B cell (primary cell): ENCODE results near the gene UBAC2. TPM values are rescaled to one million over a fixed set of nuclear protein-coding genes. Genes with fewer than 3 reads are reported as not detected.

ENCODE experiments used
- ATAC-seq: fragments of 200-7000 bp; cut with Tn5 transposase; one replicate; pipeline ENCODE4 v1.10.0; 2021; ENCODE audit warnings: low read depth, mild to moderate bottlenecking, moderate number of reproducible peaks, moderate library complexity
- CTCF ChIA-PET: fragments of 350-600 bp; sonication (Branson Sonifier 250); formaldehyde crosslinking; loops from one replicate; lab custom pipeline; 2021; ENCODE audit warnings: antibody characterized with exemption, inconsistent platforms; lab: Charles Lee
- POLR2A ChIA-PET: fragments of 350-600 bp; sonication (Branson Sonifier 250); formaldehyde crosslinking; loops from one replicate; lab custom pipeline; 2021; ENCODE audit warnings: antibody characterized with exemption; lab: Charles Lee
- DNase-seq: peaks from one replicate; pipeline ENCODE4 v3.0.0; 2013
- H2AFZ ChIP-seq: 2 replicates; pipeline ENCODE4 v1.6.1; 2012; ENCODE audit warnings: mild to moderate bottlenecking, low read depth, low read length; ENCODE audit not compliant: insufficient read depth, poor library complexity, severe bottlenecking
- H3K27ac ChIP-seq, 2 donors: 1 replicate in 1 of 2; 2 replicates in 1 of 2; pipeline ENCODE4 v1.5.1; 2012 to 2013; ENCODE audit warnings: low read length in 2 of 2, mild to moderate bottlenecking in 2 of 2, moderate library complexity in 1 of 2
- H3K27me3 ChIP-seq, 4 experiments: fragments of 200-600 bp in 1 of 4; sonication (generic) in 1 of 4; replicated peaks in 1 of 4; 1 replicate in 2 of 4; 2 replicates in 2 of 4; pipeline versions ENCODE4 v1.6.1 to v1.7.0; 2013 to 2016; ENCODE audit warnings: low read length in 3 of 4, mild to moderate bottlenecking in 2 of 4, mixed read lengths in 1 of 4, moderate library complexity in 1 of 4; ENCODE audit not compliant: insufficient read depth in 4 of 4, control insufficient read depth in 3 of 4; ENCODE audit errors: control extremely low read depth in 1 of 4
- H3K36me3 ChIP-seq, 2 experiments: replicated peaks in 1 of 2; 1 replicate in 1 of 2; 2 replicates in 1 of 2; pipeline versions ENCODE4 v1.6.1 to v1.7.1; 2013; ENCODE audit warnings: low read length in 1 of 2; ENCODE audit not compliant: insufficient read depth in 2 of 2, control insufficient read depth in 1 of 2; ENCODE audit errors: control extremely low read depth in 1 of 2, extremely low read depth in 1 of 2
- H3K4me1 ChIP-seq, 2 donors: fragments of 200-600 bp in 1 of 2; sonication (generic) in 1 of 2; 1 replicate in 1 of 2; 2 replicates in 1 of 2; pipeline versions ENCODE4 v1.5.1 to v1.6.1; 2013 to 2017; ENCODE audit warnings: low read length in 2 of 2; ENCODE audit not compliant: control insufficient read depth in 2 of 2, insufficient read depth in 2 of 2
- H3K4me2 ChIP-seq: replicated peaks from 2 replicates; pipeline ENCODE3; 2012; ENCODE audit warnings: mild to moderate bottlenecking, low read depth, low read length; ENCODE audit not compliant: poor library complexity, severe bottlenecking
- H3K4me3 ChIP-seq, 5 experiments: fragments of 200-600 bp in 1 of 5; sonication (generic) in 1 of 5; 1 replicate in 3 of 5; 2 replicates in 2 of 5; pipeline versions ENCODE4 v1.5.1 to v1.7.0; 2011 to 2016; ENCODE audit warnings: low read length in 4 of 5, mild to moderate bottlenecking in 4 of 5, low read depth in 2 of 5, control low read depth in 1 of 5, moderate library complexity in 1 of 5; ENCODE audit not compliant: insufficient read depth in 1 of 5; ENCODE audit errors: control extremely low read depth in 1 of 5, extremely low read depth in 1 of 5
- H3K79me2 ChIP-seq: fragments of 200-600 bp; sonication (generic); one replicate; pipeline ENCODE4 v1.6.0; 2016; ENCODE audit warnings: low read length; ENCODE audit not compliant: control insufficient read depth, insufficient read depth
- H3K9ac ChIP-seq: fragments of 200-600 bp; sonication (generic); 2 replicates; pipeline ENCODE4 v1.6.1; 2017; ENCODE audit warnings: mild to moderate bottlenecking, low read length, moderate library complexity
- H3K9me3 ChIP-seq, 3 donors: one replicate each; pipeline versions ENCODE4 v1.6.1 to v1.7.1; 2013; ENCODE audit warnings: low read length in 2 of 3; ENCODE audit not compliant: control insufficient read depth in 2 of 3, insufficient read depth in 1 of 3; ENCODE audit errors: control extremely low read depth in 1 of 3
- H4K20me1 ChIP-seq: 2 replicates; pipeline ENCODE4 v1.6.0; 2012; ENCODE audit warnings: mild to moderate bottlenecking, low read length; ENCODE audit not compliant: insufficient read depth, control insufficient read depth, poor library complexity, severe bottlenecking
- H3K27ac Mint-ChIP-seq: one replicate; pipeline ENCODE4 v1.8.0; 2021; ENCODE audit warnings: mixed read lengths
- H3K27me3 Mint-ChIP-seq: one replicate; pipeline ENCODE4 v1.8.0; 2021; ENCODE audit warnings: mixed read lengths
- H3K4me1 Mint-ChIP-seq: one replicate; pipeline ENCODE4 v1.8.0; 2021; ENCODE audit warnings: mixed read lengths
- H3K4me3 Mint-ChIP-seq: one replicate; pipeline ENCODE4 v1.8.0; 2021; ENCODE audit warnings: mixed read lengths
- H3K9me3 Mint-ChIP-seq: one replicate; pipeline ENCODE4 v1.8.0; 2022; ENCODE audit warnings: mixed read lengths; ENCODE audit not compliant: insufficient read depth
- EZH2 ChIP-seq: IDR thresholded peaks from 2 replicates; pipeline ENCODE4 v1.6.1; 2012; ENCODE audit warnings: borderline replicate concordance, low read depth, mild to moderate bottlenecking, moderate library complexity, low read length; ENCODE audit not compliant: insufficient read depth, poor library complexity, severe bottlenecking
- WGBS: methylation state at CpG from one replicate; pipeline ENCODE4 v1.1.5; 2013; ENCODE audit warnings: missing lambda C conversion rate; ENCODE audit not compliant: insufficient coverage; 5-methylcytosine and 5-hydroxymethylcytosine counted together
- intact Hi-C: fragments of 100-400 bp; cut with micrococcal nuclease; formaldehyde crosslinking; loops from one replicate; pipeline ENCODE4 v1.10.0; 2022
- polyA plus RNA-seq: library from polyadenylated mRNA; depleted of rRNA; stranded (reverse); fragments of >200 nt; gene quantifications from 2 replicates; pipeline ENCODE4 v1.2.3, GENCODE V29; 2012
- total RNA-seq, 2 donors: library from RNA; stranded (reverse); fragments of 120-200 nt in 1 of 2; gene quantifications; 1 replicate in 1 of 2; 2 replicates in 1 of 2; pipeline versions ENCODE4 v1.2.3 to v1.2.4, GENCODE V29; 2013 to 2022
- TF ChIP-seq, protein P1 (sequence below): fragments of 200-600 bp; IDR thresholded peaks from one replicate; pipeline ENCODE4 v1.8.0; 2022; ENCODE audit warnings: antibody characterized with exemption, mild to moderate bottlenecking

The UBAC2 gene
- total and polyA plus RNA-seq, 2 donors (not counting 1 experiment from before 2014, with no cell fraction given): 56.3 to 60.8 TPM

DNA sequence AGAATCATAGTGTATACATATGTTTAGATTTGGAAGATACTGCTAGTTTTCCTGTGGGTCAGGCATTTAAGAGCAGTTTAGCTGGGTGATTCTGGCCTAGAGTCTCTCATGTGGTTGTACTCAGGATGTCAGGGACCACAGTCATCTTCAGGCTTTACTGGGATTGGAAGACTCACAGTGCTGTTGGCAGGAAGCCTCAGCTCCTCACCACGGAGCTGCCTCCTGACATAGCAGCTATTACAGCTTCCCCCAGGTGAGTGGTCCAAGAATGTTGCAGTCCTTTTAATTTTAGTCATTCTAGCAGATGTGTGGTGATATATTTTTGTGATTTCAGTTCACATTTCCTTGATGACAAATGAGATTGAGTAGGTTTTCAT lies 74.4 kb downstream of the UBAC2 start:
- POLR2A ChIA-PET: no interaction called here
- H3K27me3 ChIP-seq: no peaks in the 10 kb centered on the region
- H3K27ac ChIP-seq: peak overlapping the region in 1 of 2 donors; percentile 42
- peaks cover 74 to 81% of the 10 kb centered on the region in 2 donors for H3K4me1 ChIP-seq
- intact Hi-C loops: no loop called here
- CTCF ChIA-PET: interaction anchor here (0.6 to 17.1 kb wide), 10 partner anchors 9 to 232 kb away, joined by 3 to 661 read pairs (median 4); partner anchors contain the start of gene UBAC2
- no peaks in the 10 kb centered on the region for H4K20me1 ChIP-seq
- no peak for DNase-seq
- no peak overlapping the region for H3K4me3 ChIP-seq
- WGBS: no CpG with 5 or more reads among the region's 1 CpG
- peaks cover 0 to 13% (median 5%) of the 10 kb centered on the region in 3 donors for H3K9me3 ChIP-seq
- peaks cover 85% of the 10 kb centered on the region for H3K4me1 Mint-ChIP-seq
- H3K4me2 ChIP-seq: no peak overlapping the region
- H3K36me3 ChIP-seq: peaks cover 0 to 24% of the 10 kb centered on the region in 2 experiments
- no peak for ATAC-seq
- H3K79me2 ChIP-seq: peaks cover 87% of the 10 kb centered on the region
- no peak overlapping the region for H3K4me3 Mint-ChIP-seq
- no peak for TF ChIP-seq EZH2
- TF ChIP-seq, protein P1, sequence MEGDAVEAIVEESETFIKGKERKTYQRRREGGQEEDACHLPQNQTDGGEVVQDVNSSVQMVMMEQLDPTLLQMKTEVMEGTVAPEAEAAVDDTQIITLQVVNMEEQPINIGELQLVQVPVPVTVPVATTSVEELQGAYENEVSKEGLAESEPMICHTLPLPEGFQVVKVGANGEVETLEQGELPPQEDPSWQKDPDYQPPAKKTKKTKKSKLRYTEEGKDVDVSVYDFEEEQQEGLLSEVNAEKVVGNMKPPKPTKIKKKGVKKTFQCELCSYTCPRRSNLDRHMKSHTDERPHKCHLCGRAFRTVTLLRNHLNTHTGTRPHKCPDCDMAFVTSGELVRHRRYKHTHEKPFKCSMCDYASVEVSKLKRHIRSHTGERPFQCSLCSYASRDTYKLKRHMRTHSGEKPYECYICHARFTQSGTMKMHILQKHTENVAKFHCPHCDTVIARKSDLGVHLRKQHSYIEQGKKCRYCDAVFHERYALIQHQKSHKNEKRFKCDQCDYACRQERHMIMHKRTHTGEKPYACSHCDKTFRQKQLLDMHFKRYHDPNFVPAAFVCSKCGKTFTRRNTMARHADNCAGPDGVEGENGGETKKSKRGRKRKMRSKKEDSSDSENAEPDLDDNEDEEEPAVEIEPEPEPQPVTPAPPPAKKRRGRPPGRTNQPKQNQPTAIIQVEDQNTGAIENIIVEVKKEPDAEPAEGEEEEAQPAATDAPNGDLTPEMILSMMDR: no peak
- no peaks in the 10 kb centered on the region for H3K27me3 Mint-ChIP-seq
- H2AFZ ChIP-seq: no peak overlapping the region
- H3K9me3 Mint-ChIP-seq: no peaks in the 10 kb centered on the region
- H3K9ac ChIP-seq: no peak overlapping the region
- H3K27ac Mint-ChIP-seq: peak overlapping the region; percentile 80

DNA sequence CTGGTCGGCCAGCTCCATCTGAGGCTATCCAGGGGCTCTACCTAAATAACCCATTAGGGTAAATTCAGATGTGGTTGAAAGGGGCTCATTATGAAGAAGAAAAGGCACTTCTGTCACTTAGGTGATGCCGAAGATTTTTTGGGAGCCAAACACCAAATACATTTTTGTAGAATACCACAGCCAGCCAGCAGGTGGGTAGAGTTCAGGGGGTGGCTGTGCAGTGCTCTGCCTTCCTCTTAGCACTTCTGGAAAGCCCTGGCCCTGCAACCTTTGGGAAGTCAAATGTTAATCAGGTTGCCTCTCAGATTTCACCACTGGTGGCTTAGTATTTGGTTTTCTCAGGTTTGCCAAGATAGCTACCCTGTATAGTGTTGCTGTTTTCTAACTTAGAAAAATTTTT lies 76.1 kb downstream of the UBAC2 start:
- H3K4me1 ChIP-seq: peaks cover 74 to 82% of the 10 kb centered on the region in 2 donors
- Mint-ChIP-seq H3K27me3 (no peaks in the 10 kb centered on the region), H3K9me3 (no peaks in the 10 kb centered on the region), H3K4me3 (no peak overlapping the region), H3K27ac (no peak overlapping the region), H3K4me1 (peaks cover 83% of the 10 kb centered on the region)
- DNase-seq (no peak), ATAC-seq (no peak)
- no peak overlapping the region for H3K9ac ChIP-seq
- intact Hi-C loops: no loop called here
- no CpG with 5 or more reads among the region's 2 CpGs for WGBS
- H4K20me1 ChIP-seq: no peaks in the 10 kb centered on the region
- H3K27me3 ChIP-seq: no peaks in the 10 kb centered on the region
- H3K4me3 ChIP-seq: no peak overlapping the region
- H3K79me2 ChIP-seq: peaks cover 91% of the 10 kb centered on the region
- peaks cover 0 to 11% (median 5%) of the 10 kb centered on the region in 3 donors for H3K9me3 ChIP-seq
- ChIA-PET CTCF (interaction anchor here (0.7 to 17.1 kb wide), 5 partner anchors 10 to 230 kb away, joined by 3 to 661 read pairs (median 477); no protein-coding TSS in a partner anchor), POLR2A (no interaction called here)
- no peak overlapping the region for H3K27ac ChIP-seq
- H3K36me3 ChIP-seq: peaks cover 0 to 28% of the 10 kb centered on the region in 2 experiments
- TF ChIP-seq EZH2: no peak
- TF ChIP-seq, protein P1: no peak
- H2AFZ ChIP-seq: no peak overlapping the region
- peak overlapping the region; percentile 4 for H3K4me2 ChIP-seq
